ENCODE measurements around the gene DDX59.

Gene DDX59

DNA sequence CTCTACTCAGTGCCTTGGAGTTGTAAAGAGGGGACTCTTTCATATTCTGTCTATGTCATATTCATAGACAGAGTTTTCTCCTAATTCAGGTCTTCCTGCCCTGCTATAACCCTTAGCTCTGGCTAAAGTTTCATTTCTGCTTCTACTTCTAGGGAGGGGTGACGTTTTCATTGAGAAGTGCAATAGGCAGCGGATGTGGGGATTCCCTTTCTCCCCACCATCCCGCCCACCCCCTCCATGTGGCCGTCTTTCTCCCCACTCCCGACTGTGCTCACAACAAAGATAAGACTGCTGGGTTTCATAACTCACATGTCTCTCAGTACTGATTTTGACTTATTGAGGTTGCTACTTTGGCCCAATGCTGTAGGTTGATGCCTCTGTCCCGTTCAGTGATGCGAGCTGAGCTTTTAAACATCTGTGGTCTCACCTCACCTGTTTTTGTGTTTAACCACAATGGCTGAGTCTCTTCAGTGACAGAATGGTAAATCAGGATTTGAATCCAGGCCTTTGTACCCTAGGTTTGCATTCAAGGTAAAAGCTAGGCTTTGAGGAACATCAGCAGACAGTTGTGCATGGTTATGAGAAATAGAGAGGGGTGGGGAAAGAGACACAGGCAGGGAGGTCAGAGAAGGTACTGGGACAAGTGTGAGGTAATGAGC, 41.4 kb downstream of the DDX59 start:
- DNase-seq: no peak

DNA sequence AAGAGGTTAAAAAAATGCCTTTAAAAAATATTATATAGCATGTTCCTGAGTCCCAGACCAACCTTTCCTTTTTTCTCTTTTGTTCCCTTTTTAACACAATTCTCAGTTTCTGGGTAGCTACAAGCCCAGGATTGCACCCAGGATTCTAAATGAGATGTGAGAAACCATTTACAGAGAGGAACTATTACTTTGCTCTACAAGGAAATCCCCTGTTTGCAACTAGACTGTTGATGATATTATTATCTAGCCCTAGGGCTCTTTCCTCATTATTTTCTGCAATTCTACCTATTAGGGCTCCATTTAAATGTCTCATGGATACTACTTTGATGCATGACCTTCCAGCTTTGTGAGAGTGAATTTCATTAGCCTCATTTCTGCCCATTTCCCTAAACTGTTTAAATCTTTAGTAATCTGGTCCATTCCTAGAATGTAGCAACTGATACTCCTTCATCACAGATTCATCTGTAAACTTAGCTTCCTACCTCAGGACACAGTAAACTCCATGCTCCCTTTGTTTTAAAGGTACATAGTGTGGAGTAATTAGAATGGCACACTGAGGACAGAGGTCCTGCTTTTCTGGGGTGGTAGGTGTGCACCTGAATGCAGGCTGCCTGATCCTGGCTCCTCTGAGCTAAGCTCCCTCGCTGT, 42.0 kb downstream of the DDX59 start:
- no peak for DNase-seq

DNA sequence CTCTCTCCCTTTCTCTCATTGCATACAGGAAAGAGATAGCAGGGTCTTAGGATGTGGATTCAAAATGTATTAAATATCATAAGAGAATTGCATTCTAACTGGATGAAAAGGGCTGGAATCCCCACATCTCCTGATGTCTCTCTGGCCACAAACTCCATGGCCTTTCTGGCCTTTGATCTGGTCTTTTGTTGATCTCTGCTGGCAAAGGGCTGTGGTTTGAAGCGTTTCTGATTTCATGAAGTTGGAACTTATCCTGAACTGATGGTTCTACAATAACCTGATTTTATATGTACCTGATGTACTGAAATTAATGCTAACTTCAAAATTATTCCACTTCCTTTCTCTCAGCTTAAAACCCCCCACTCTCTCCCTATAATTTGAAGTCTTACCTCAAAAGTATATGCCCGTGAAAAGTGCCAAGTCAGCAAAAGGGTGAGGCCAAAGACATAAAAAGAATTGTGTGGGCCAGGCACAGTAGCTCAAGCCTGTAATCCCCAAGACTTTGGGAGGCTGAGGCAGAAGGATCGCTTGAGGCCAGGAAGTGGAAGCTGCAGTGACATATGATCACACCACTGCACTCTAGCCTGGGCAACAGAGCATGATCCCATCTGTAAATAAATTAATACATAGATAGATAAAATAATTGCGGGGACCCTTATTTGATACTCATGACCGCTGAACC, 42.7 kb downstream of the DDX59 start:
- no peak for DNase-seq

DNA sequence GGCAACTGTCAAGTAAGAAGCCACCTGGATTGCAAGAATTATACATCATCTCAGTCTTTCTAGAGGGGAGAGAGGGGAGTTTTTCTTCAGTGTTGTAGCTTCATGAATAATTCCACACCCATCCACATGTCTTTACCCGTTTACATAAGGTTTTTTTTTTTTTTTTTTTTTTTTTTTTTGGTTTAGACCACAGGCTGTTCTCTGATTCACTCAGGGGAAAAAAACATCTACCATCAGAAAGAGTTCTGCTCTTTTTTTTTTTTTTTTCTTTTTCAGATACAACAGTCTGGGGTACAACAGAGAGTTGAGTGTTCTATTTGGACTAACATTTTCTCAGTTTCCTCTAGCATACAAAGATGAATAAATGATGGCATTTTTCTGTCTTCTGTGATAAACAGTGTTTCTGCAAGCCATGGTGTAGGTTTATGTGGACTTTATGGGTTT, 44.3 kb downstream of the DDX59 start:
- DNase-seq: no peak

DNA sequence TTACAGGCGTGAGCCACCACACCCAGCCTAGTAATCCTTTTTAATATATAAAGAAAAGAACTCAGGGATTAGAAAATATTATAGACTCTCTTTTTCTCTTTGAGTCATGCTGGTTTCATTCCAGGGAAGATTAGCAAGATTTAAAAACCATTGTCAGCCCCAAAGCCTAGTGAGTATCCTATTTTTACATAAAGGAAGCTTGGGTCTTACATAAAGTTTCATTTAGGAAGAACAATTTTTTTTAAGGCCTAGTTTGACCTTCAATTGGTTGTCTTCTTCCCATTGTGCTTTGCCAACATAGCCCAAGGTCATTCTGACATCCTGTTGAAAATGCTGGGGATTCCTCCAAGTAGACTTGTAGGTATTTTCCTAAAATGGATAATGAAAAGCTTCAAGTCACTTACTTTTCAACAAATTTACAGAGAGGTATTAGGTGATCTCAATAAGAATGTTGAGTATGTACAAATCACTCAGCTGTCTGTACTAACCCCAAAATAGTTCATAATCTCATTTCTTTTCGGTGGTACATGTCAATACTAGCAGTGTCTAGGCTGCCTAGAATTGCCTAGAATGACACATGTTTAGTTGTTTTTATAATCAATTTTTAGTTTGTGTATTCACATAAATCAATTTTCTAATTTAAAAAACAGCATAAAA, 44.9 kb downstream of the DDX59 start:
- no peak for DNase-seq

DNA sequence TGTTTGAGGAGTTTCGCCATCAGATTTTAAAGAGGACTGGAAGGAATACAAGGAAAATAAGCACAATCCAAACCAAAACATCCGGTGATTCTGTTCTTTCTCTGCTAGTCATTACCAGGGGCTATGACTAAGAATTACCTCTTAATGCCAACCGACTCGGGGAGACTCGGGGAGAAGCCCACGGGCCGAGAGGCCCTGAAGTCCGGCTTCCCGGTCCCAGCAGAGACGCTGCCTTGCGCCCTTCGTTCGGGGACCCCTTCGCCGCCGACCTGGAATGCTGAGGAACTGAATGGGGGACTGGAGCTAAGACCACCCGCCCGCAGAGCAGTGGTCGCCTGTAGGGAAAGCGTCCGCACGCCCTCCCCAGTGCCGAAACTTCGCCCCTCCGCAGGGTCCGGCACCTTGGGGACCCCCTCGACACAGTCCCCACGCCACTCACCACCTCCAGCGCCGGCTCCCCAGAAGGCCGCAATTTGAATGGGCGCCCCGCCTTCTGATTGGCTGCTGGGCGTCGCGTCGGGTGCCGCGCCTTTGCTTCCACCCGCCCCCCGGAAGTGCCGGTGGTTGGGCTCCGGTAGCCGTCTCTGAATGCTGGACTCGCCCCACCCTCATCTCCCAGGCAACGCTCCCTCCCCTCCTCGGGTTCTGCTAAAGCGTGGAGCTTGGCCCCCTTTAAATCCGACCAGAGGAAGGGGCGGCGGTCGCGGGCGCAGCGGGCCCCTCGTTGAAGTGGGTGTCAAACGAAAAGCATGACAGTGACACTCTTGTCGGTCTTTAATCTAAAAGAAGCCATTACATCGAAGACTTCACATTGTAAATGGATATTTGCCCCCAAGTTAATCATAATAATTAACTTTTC, 49.2 kb downstream of the DDX59 start, which contains the start of gene KIF14:
Gene KIF14 (minus strand): TSS at position 479 of the 859 bp plus-strand sequence. CDS start 2,028 bp downstream, outside the sequence.
- DNase-seq: peak; percentile 96

DNA sequence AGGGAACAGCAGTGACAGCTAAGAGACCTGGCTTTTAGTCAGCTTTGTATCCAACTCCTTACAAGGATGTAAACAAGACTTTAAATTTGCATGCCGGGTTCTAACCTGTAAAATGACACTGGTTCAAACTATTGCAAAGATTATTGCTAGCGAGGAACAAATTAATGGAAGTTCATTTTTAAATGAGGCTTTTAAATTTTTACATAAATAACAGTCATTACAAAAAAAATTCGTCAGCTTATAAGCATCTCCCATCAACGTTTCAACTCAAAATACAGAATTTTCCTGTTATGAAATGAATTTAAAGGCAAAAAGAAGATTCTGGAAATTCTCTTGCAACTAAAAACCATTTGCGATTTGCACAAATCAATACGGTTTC, 49.8 kb downstream of the DDX59 start:
- no peak for DNase-seq

DNA sequence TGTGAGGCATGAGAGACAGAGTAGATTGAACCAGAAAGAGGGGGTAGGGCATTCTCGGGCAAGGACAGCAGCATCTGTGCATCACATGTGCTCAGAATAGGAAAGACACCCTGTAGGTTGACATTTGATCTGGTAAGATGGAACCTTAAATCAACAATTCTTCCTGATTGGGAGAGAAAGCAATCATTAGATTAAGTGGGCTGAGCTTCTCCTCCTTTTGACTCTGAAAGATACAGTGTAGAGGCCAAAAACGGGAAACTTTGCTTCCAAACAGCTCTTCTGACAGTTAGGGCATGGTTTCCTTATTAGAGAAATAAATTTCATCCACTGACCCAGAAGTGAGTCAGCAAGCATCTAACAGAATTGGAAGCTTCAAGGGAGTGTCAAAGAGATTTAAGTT, 58.9 kb downstream of the DDX59 start:
- no peak for DNase-seq

DNA sequence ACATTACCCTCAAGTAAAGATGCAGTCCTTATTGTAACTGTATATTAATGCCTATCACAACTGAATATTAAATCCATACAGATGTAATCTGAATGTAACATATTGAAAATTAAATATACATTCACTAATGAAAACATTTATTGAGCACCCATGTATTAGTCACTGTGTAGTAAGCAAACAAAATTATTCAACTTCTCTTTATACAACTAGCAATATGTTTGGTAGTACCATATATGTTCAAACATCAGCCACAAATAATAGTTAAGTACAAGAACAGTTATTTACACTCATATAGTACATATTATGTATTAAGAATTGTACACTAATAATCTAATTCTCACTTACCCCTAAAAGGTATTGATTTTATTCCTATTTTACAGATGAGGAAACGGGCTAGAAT, 67.1 kb downstream of the DDX59 start:
- no peak for DNase-seq

Measured in left hindlimb (tissue), 1 donor.